ENCODE data around the gene RPS19BP1.

DNA sequence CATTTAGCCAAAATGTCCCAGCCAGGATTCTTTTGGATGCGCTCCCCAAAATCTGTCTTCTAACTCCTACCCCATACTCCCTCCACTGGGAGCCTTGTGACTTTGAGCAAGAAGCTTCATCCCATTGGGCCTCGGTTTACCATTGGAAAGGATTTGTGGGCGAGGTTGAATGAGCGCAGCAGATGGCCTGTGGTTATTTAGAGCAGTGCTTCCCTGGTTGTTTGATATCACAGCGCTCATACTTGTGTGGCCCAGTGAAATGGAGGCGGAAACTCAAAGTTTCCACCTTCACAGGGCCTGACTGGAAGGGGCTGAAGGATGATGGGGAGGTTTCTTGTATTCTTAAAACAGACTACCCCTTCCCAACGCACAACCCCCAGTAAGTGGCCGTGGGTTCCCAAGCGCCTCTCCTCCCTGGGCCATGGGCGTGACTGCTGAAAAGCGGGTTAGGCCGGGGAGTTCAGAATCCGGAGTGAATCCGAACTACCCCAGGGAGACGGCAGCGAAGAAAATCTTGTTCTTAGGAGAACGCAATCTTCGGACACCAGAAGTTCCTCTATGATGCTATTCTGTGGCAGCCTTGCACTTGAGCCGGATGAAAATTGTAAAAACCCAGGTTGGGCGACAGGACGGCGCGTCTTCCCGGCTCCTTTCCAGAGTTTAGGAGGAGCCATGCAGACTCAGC is 13.4 kb downstream of the RPS19BP1 start:
- TF ChIP-seq, protein P1, sequence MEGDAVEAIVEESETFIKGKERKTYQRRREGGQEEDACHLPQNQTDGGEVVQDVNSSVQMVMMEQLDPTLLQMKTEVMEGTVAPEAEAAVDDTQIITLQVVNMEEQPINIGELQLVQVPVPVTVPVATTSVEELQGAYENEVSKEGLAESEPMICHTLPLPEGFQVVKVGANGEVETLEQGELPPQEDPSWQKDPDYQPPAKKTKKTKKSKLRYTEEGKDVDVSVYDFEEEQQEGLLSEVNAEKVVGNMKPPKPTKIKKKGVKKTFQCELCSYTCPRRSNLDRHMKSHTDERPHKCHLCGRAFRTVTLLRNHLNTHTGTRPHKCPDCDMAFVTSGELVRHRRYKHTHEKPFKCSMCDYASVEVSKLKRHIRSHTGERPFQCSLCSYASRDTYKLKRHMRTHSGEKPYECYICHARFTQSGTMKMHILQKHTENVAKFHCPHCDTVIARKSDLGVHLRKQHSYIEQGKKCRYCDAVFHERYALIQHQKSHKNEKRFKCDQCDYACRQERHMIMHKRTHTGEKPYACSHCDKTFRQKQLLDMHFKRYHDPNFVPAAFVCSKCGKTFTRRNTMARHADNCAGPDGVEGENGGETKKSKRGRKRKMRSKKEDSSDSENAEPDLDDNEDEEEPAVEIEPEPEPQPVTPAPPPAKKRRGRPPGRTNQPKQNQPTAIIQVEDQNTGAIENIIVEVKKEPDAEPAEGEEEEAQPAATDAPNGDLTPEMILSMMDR (IDR thresholded peaks at IDR 0.05) = no peak
- no peak for TF ChIP-seq USF1 (IDR thresholded peaks at IDR 0.05; ENCODE audit: borderline replicate concordance, low read depth)
- TF ChIP-seq FOXM1 (IDR thresholded peaks at IDR 0.05; ENCODE audit: low read depth) = no peak
- TF ChIP-seq TAF1 (IDR thresholded peaks at IDR 0.05; ENCODE audit: borderline replicate concordance, low read depth, low read length) = no peak
- TF ChIP-seq POLR2AphosphoS5 (IDR thresholded peaks at IDR 0.05; ENCODE audit: low read depth, low read length) = no peak
- no peak for TF ChIP-seq EP300 (IDR thresholded peaks at IDR 0.05; ENCODE audit: borderline replicate concordance in 1 of 2, low read depth in 1 of 2, low read length in 1 of 2)
- TF ChIP-seq CHD2 (IDR thresholded peaks at IDR 0.05; ENCODE audit: low read length, partially characterized antibody) = no peak
- no peak for TF ChIP-seq EZH2phosphoT487 (IDR thresholded peaks at IDR 0.05; ENCODE audit: borderline replicate concordance, low read depth)
- TF ChIP-seq YY1 (IDR thresholded peaks at IDR 0.05; ENCODE audit: low read depth) = no peak
- no peak for TF ChIP-seq RFX5 (IDR thresholded peaks at IDR 0.05; ENCODE audit: low read length)
- no peak for TF ChIP-seq REST (IDR thresholded peaks at IDR 0.05; ENCODE audit: low read depth, low read length)
- TF ChIP-seq, protein P2, sequence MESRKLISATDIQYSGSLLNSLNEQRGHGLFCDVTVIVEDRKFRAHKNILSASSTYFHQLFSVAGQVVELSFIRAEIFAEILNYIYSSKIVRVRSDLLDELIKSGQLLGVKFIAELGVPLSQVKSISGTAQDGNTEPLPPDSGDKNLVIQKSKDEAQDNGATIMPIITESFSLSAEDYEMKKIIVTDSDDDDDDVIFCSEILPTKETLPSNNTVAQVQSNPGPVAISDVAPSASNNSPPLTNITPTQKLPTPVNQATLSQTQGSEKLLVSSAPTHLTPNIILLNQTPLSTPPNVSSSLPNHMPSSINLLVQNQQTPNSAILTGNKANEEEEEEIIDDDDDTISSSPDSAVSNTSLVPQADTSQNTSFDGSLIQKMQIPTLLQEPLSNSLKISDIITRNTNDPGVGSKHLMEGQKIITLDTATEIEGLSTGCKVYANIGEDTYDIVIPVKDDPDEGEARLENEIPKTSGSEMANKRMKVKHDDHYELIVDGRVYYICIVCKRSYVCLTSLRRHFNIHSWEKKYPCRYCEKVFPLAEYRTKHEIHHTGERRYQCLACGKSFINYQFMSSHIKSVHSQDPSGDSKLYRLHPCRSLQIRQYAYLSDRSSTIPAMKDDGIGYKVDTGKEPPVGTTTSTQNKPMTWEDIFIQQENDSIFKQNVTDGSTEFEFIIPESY (IDR thresholded peaks at IDR 0.05; ENCODE audit: borderline replicate concordance, low read depth) = no peak
- no peak for TF ChIP-seq GATA2 (CRISPR knock-in tag; IDR thresholded peaks at IDR 0.05)

All from SK-N-SH (cell line).